Karpas-422 (cell line): ENCODE data around the gene PPRC1. TPM values are rescaled to one million over a fixed set of nuclear protein-coding genes. Genes with fewer than 3 reads are reported as not detected.

Source experiments
- DNase-seq: peaks from one replicate; pipeline ENCODE4 v3.0.0-alpha.2; 2015
- H2AFZ ChIP-seq: fragments of 200-600 bp; sonication (generic); 2 replicates; pipeline ENCODE4 v1.6.1; 2014; ENCODE audit warnings: antibody characterized with exemption, low read length, mixed read lengths
- H3K27ac ChIP-seq: fragments of 200-600 bp; sonication (generic); 2 replicates; pipeline ENCODE4 v1.5.1; 2014; ENCODE audit warnings: mild to moderate bottlenecking, low read length, moderate library complexity
- H3K27me3 ChIP-seq: fragments of 200-600 bp; sonication (generic); 2 replicates; pipeline ENCODE4 v1.6.1; 2014; ENCODE audit warnings: low read length, mixed read lengths
- H3K36me3 ChIP-seq: fragments of 200-600 bp; sonication (generic); 2 replicates; pipeline ENCODE4 v1.6.1; 2014; ENCODE audit warnings: low read length, mixed read lengths; ENCODE audit not compliant: insufficient read depth
- H3K4me1 ChIP-seq: fragments of 200-600 bp; sonication (generic); 2 replicates; pipeline ENCODE4 v1.6.1; 2014; ENCODE audit warnings: mild to moderate bottlenecking, low read length, mixed read lengths
- H3K4me2 ChIP-seq: fragments of 200-600 bp; sonication (generic); 2 replicates; pipeline ENCODE4 v1.6.1; 2014; ENCODE audit warnings: low read length, low read depth, mild to moderate bottlenecking; ENCODE audit not compliant: poor library complexity, severe bottlenecking
- H3K4me3 ChIP-seq: fragments of 200-600 bp; sonication (generic); 2 replicates; pipeline ENCODE4 v1.5.1; 2014; ENCODE audit warnings: mild to moderate bottlenecking, antibody characterized with exemption, low read length, mixed read lengths
- H3K79me2 ChIP-seq: fragments of 200-600 bp; sonication (generic); 2 replicates; pipeline ENCODE4 v1.6.1; 2014; ENCODE audit warnings: mild to moderate bottlenecking, low read length, mixed read lengths
- H3K9ac ChIP-seq: fragments of 200-600 bp; sonication (generic); 2 replicates; pipeline ENCODE4 v1.6.0; 2014; ENCODE audit warnings: low read length
- H3K9me2 ChIP-seq: fragments of 200-600 bp; sonication (generic), shearing (Covaris generic); replicated peaks from 2 replicates; pipeline ENCODE4 v1.6.0; 2014; ENCODE audit warnings: mild to moderate bottlenecking, low read length, moderate library complexity; ENCODE audit not compliant: insufficient read depth
- H3K9me3 ChIP-seq: fragments of 300-700, 200-600 bp; sonication (generic); 2 replicates; pipeline ENCODE4 v1.6.1; 2014; ENCODE audit warnings: low read length, mixed read lengths
- H4K20me1 ChIP-seq: fragments of 200-600 bp; sonication (generic); 2 replicates; pipeline ENCODE4 v1.6.1; 2014; ENCODE audit warnings: mild to moderate bottlenecking, antibody characterized with exemption, low read length, low read depth; ENCODE audit not compliant: insufficient read depth
- total RNA-seq: library from RNA; depleted of rRNA; stranded (reverse); fragments of >200 nt; shearing (Covaris generic); gene quantifications from 2 replicates; pipeline ENCODE4 v1.2.3, GENCODE V29; 2014; ENCODE audit warnings: low replicate concordance; rRNA removed

Gene PPRC1
- 8.6 and 10.2 TPM in 2 replicates for total RNA-seq

GRCh38 chr10:102132563-102133372, at the start of gene PPRC1:
Gene PPRC1 (plus strand): TSS chr10:102133040. CDS start chr10:102133069, 29 bp downstream.
- Histone ChIP-seq H3K4me2 (peak within 1 kb of the TSS; percentile 73), H3K27ac (peak within 1 kb of the TSS; percentile 72), H3K9me3 (no peaks in the 10 kb centered on the region), H3K9ac (peak within 1 kb of the TSS; percentile 92), H3K9me2 (no peaks in the 10 kb centered on the region), H3K4me3 (peak within 1 kb of the TSS; percentile 94), H3K27me3 (no peaks in the 10 kb centered on the region), H2AFZ (peak within 1 kb of the TSS; percentile 94), H3K79me2 (peaks cover 48% of the 10 kb centered on the region), H3K36me3 (no peaks in the 10 kb centered on the region; the same call in 1 of the 2 replicates), H3K4me1 (peaks cover 20% of the 10 kb centered on the region), H4K20me1 (no peaks in the 10 kb centered on the region; the same call in 1 of the 2 replicates)
- DNase-seq = peak; percentile 96

- no peak overlapping the region for H3K9ac ChIP-seq
- no peaks in the 10 kb centered on the region for H4K20me1 ChIP-seq
- H3K4me1 ChIP-seq = no peaks in the 10 kb centered on the region
- no peak overlapping the region for H3K4me3 ChIP-seq
- H3K79me2 ChIP-seq = no peaks in the 10 kb centered on the region
- no peak overlapping the region for H3K4me2 ChIP-seq
- no peaks in the 10 kb centered on the region for H3K9me2 ChIP-seq
- DNase-seq = no peak
- no peaks in the 10 kb centered on the region for H3K9me3 ChIP-seq
- no peak overlapping the region for H2AFZ ChIP-seq
- no peaks in the 10 kb centered on the region for H3K27me3 ChIP-seq
- H3K27ac ChIP-seq = no peak overlapping the region
- H3K36me3 ChIP-seq = no peaks in the 10 kb centered on the region
Observed at GRCh38 chr10:102083541-102083940, 49.3 kb upstream of the PPRC1 start.

- no peaks in the 10 kb centered on the region for H3K4me1 ChIP-seq
- H3K27ac ChIP-seq = no peak overlapping the region
- no peak overlapping the region for H3K4me2 ChIP-seq
- no peaks in the 10 kb centered on the region for H3K79me2 ChIP-seq
- H3K9ac ChIP-seq = no peak overlapping the region
- no peaks in the 10 kb centered on the region for H3K9me2 ChIP-seq
- no peaks in the 10 kb centered on the region for H3K36me3 ChIP-seq
- no peak overlapping the region for H3K4me3 ChIP-seq
- no peaks in the 10 kb centered on the region for H4K20me1 ChIP-seq
- no peak overlapping the region for H2AFZ ChIP-seq
- no peaks in the 10 kb centered on the region for H3K27me3 ChIP-seq
- no peaks in the 10 kb centered on the region for H3K9me3 ChIP-seq
- DNase-seq = no peak
Observed at GRCh38 chr10:102085336-102085735, 47.5 kb upstream of the PPRC1 start.

- no peak for DNase-seq
- Histone ChIP-seq H3K27me3 (no peaks in the 10 kb centered on the region), H3K9me2 (no peaks in the 10 kb centered on the region), H4K20me1 (no peaks in the 10 kb centered on the region), H3K4me3 (no peak overlapping the region), H3K36me3 (no peaks in the 10 kb centered on the region), H3K4me1 (no peaks in the 10 kb centered on the region), H3K79me2 (no peaks in the 10 kb centered on the region), H3K9ac (no peak overlapping the region), H2AFZ (no peak overlapping the region), H3K27ac (no peak overlapping the region), H3K4me2 (no peak overlapping the region), H3K9me3 (no peaks in the 10 kb centered on the region)
Observed at GRCh38 chr10:102086196-102086595, 46.6 kb upstream of the PPRC1 start.

- H2AFZ ChIP-seq = no peak overlapping the region
- no peak overlapping the region for H3K9ac ChIP-seq
- H3K27me3 ChIP-seq = no peaks in the 10 kb centered on the region
- no peaks in the 10 kb centered on the region for H3K9me2 ChIP-seq
- H3K27ac ChIP-seq = no peak overlapping the region
- H4K20me1 ChIP-seq = no peaks in the 10 kb centered on the region
- H3K4me1 ChIP-seq = no peaks in the 10 kb centered on the region
- no peaks in the 10 kb centered on the region for H3K36me3 ChIP-seq
- no peaks in the 10 kb centered on the region for H3K79me2 ChIP-seq
- no peak overlapping the region for H3K4me3 ChIP-seq
- no peaks in the 10 kb centered on the region for H3K9me3 ChIP-seq
- DNase-seq = no peak
- H3K4me2 ChIP-seq = no peak overlapping the region
Observed at GRCh38 chr10:102090772-102091171, 42.1 kb upstream of the PPRC1 start.

DNA sequence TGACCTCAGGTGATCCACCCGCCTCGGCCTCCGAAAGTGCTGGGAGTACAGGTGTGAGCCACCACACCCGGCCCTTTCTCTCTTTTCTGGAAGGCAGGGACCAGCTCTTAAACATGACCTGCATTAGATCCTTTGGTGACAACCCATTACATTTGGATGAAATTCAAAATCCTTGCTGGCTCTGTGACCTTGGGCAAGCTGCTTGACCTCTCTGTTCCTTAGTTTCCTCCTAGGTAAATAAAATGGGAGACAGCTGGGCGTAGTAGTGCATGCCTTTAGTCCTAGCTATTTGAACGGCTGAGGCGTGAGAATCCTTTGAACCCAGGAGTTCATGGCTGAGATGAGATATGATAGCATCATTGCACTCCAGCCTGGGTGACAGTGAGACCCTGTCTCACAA, 36.4 kb upstream of the PPRC1 start:
- DNase-seq = no peak
- H3K27ac ChIP-seq = no peak overlapping the region
- H2AFZ ChIP-seq = no peak overlapping the region
- no peak overlapping the region for H3K4me3 ChIP-seq
- no peak overlapping the region for H3K9ac ChIP-seq
- H3K79me2 ChIP-seq = no peaks in the 10 kb centered on the region
- H3K4me1 ChIP-seq = no peaks in the 10 kb centered on the region
- H3K27me3 ChIP-seq = no peaks in the 10 kb centered on the region
- no peaks in the 10 kb centered on the region for H3K9me3 ChIP-seq
- H3K9me2 ChIP-seq = no peaks in the 10 kb centered on the region
- no peak overlapping the region for H3K4me2 ChIP-seq
- H4K20me1 ChIP-seq = no peaks in the 10 kb centered on the region
- H3K36me3 ChIP-seq = peaks cover 2% of the 10 kb centered on the region; the same call in 1 of the 2 replicates

DNA sequence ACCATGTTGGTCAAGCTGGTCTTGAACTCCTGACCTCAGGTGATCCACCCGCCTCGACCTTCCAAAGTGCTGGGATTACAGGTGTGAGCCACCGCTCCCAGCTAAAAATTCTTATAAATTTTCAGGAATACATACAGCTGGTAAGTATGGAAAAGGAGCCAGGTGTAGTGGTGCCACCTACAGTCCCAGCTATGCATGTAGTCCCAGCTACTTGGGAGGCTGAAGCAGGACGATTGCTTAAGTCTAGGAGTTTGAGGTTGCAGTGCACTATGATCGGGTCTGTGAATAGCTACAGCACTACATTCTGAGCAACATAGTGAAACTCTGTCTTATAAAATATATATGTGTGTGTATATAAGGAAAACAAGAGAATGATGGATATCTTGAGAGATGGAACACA, 31.7 kb upstream of the PPRC1 start:
- H3K4me1 ChIP-seq = no peaks in the 10 kb centered on the region
- H3K4me3 ChIP-seq = no peak overlapping the region
- H3K79me2 ChIP-seq = no peaks in the 10 kb centered on the region
- H3K9me3 ChIP-seq = no peaks in the 10 kb centered on the region
- no peak overlapping the region for H3K27ac ChIP-seq
- H2AFZ ChIP-seq = no peak overlapping the region
- H3K9me2 ChIP-seq = no peaks in the 10 kb centered on the region
- DNase-seq = no peak
- no peaks in the 10 kb centered on the region for H4K20me1 ChIP-seq
- no peaks in the 10 kb centered on the region for H3K27me3 ChIP-seq
- H3K9ac ChIP-seq = no peak overlapping the region
- peaks cover 2% of the 10 kb centered on the region; the same call in 1 of the 2 replicates for H3K36me3 ChIP-seq
- H3K4me2 ChIP-seq = no peak overlapping the region

DNA sequence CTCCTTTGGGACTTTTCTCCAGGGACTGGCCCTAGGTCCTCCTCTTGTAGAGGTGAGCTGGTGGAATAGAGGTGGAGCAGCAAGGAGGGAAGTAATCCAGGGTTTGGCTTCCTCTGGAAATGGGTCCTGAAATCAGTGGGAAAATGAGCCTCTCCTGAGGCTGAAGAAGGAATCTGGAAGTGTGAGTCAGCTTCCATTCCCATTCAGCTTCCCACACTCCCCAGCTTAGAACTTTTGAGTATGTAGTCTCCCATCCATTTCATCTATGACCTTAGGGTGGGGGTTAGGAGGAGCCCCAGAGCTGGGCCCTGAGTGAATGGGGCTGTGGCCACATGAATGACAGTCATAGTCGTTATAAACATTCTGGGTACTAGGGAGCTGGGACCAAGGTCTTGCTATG, 30.4 kb upstream of the PPRC1 start:
- H3K79me2 ChIP-seq = no peaks in the 10 kb centered on the region
- no peak for DNase-seq
- H3K9me3 ChIP-seq = no peaks in the 10 kb centered on the region

More for the DNA sequence above, 30.4 kb upstream of the PPRC1 start:
- no peak overlapping the region for H3K4me3 ChIP-seq
- no peak overlapping the region for H2AFZ ChIP-seq
- H3K4me2 ChIP-seq = no peak overlapping the region
- H3K9ac ChIP-seq = no peak overlapping the region
- H3K9me2 ChIP-seq = no peaks in the 10 kb centered on the region
- H3K27me3 ChIP-seq = no peaks in the 10 kb centered on the region
- H3K4me1 ChIP-seq = no peaks in the 10 kb centered on the region
- H3K27ac ChIP-seq = no peak overlapping the region
- H4K20me1 ChIP-seq = no peaks in the 10 kb centered on the region
- peaks cover 2% of the 10 kb centered on the region; the same call in 1 of the 2 replicates for H3K36me3 ChIP-seq
